ENCODE results near the gene TREM1.
A peak's percentile ranks its signal among the peaks of the same experiment; 100 is the strongest.

The TREM1 gene

GRCh38 chr6:41294214-41294872, 7.9 kb upstream of the TREM1 start:
- DNase-seq = no peak

DNA sequence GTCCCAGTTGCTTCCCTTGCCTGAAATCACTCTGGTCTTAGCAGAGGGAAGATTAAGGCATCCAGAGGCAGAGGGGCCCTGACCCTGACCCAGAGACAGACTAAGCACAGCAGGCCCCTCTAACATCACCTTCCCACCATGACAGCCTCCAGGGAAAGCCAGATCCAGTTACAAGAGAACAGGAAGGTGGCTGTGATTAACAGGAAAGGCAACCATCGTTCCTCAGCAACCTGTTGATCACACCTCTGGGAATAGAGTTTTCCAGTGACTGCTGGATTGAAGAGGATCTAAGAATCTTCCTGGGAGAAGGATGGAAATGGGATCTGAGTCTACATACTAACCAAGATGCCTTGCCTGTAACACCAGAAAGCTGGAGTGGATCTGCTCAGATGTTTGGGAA, 5.2 kb upstream of the TREM1 start:
- no peak for DNase-seq

DNA sequence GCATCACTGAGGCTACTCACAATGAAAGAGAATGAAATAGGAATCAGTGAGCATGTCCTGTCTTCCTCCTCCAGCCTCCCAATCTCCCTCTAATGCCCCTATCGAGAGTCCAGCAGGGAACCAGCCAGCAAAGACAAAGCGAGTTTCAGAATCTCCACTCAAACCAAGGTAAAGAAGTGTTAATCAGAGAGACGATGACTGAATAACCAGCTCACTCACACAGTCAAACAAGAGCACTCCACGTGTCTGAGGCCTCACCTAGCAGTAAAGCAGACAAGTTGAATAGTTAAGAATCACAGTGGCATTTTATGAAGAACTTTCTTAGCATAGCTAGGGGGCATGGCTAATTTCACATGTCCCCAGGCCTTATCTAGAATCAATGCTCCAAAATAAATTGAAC, 3.3 kb upstream of the TREM1 start:
- DNase-seq = no peak

DNA sequence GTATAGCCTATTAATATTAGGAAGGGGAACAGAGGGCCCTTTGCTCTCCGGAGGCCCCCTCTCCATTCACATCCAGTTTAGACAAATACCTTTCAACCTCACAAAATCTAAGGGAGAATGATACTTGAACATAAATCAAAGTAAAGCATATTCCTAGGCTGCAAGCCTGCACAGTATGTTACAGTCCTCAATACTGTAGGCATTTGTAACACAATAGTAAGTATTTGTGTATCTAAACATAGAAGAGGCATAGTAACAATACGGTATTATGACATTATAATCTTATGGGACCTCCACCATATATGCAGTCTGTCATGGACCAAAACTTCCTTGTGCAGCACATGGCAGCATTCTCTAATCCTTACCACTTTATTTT, 2.3 kb upstream of the TREM1 start:
- no peak for DNase-seq

- DNase-seq = no peak
Measured at GRCh38 chr6:41288030-41288753, 1.7 kb upstream of the TREM1 start.

DNA sequence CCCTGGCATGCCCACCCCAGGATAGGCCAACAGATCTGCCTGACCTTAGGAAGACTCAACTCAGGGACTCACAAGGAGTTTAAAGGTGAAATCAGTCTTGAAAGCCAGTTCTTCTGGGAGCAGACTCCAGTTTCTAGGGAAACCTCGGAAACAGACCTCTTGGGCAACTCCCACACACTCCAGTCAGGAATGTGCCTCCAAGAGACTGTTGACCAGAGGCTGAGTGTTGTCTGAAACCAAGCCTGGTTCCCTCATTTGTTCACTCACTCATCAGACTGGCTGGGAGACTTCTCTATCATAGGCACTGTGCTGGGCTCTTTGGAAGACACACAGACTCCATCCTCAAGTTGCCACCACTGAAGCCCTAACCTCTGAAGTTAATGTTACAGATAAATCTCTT, 1.8 kb downstream of the TREM1 start:
- DNase-seq = no peak

DNA sequence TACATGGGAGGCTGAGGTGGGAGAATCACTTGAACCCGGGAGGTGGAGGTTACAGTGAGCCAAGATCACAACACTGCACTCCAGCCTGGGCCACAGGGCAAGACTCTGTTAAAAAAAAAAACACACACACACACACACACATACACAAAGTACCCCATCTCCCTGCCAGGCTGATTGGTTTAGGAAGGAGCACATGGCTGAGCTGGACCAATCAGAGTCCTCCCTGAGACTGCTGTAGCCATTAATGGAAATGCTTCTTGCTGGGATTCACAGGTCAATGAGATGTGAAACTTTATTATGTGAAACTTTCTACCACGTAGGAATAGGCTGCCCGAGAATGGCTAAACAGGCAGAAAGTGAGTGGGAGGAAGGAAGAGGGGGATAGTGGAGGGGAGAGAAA, 2.9 kb downstream of the TREM1 start:
- no peak for DNase-seq

- DNase-seq = no peak
Measured at GRCh38 chr6:41280381-41281057, 6.0 kb downstream of the TREM1 start.

DNA sequence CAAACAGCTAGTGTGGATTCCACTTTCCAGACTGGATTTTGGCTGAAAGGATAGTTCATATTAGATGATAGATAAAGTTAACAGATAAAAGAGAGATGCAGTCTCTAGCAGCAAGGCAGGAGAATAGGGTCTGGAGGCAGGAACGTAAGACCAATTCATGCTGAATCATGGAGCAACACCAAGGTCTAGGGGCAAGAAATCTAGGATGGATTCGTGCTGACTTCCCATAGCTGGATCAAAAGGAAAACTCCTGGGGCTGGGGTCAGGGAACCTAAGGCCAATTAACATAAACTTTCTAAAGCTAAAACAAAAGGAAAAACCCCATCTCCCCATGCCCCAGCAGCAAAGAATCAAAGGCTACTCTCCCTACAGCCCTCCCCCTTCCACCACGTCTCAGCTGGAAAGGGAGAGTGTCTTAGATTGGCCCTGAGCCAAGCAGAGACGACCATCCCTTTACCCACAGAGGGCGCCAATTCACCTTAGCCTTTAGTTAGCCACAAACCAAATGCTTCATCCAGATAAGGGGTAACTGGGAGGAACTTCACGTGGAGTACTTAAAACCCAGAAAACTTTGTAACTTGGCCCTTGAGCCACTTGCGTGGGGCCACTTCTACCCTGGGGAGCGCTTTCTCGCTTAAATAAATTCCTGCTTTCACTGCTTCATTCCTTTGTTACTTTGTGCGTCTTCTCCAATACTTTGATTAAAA, 7.6 kb downstream of the TREM1 start:
- DNase-seq = peak; percentile 42

DNA sequence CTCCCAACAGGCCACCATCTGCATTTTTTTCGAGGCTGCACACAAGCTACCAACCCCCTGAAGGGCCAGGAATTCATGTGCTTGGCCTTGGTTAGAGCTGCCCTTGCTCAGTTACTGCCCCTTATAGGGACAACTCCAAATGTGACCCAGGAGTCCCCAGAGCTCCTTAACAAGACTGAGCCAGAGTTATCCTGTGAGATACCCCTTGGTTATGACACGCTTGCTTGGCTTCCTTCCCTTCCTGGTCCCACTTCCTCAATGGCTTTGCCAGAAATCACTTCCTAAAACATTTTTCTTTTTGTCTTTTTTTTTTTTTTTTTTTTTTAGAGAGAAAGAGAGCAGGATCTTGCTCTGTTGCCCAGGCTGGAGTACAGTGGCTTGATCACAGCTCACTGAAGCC, 8.9 kb downstream of the TREM1 start:
- DNase-seq = no peak

- no peak for DNase-seq
Measured at GRCh38 chr6:41275489-41275888, 11.0 kb downstream of the TREM1 start.

DNA sequence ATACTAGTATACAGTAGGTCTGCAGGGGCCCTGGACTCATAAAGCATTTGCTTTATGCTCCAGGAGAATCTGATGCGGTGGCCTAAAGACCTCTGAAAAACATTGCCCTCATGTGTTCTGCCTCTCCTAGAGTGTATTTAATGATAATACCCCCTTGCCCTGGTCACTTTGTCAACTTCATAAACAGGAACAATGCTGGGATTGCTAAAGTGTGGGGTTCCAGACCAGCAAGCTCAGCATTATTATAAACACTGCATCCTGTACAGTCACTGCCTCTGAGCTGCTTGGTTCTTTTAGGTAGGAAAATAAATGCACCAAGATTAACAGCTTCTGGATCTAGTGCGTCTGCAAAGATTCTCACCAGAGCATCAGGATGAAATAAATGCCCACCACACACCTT, 12.2 kb downstream of the TREM1 start:
- no peak for DNase-seq

- DNase-seq = no peak
Measured at GRCh38 chr6:41273714-41274113, 12.8 kb downstream of the TREM1 start.

DNA sequence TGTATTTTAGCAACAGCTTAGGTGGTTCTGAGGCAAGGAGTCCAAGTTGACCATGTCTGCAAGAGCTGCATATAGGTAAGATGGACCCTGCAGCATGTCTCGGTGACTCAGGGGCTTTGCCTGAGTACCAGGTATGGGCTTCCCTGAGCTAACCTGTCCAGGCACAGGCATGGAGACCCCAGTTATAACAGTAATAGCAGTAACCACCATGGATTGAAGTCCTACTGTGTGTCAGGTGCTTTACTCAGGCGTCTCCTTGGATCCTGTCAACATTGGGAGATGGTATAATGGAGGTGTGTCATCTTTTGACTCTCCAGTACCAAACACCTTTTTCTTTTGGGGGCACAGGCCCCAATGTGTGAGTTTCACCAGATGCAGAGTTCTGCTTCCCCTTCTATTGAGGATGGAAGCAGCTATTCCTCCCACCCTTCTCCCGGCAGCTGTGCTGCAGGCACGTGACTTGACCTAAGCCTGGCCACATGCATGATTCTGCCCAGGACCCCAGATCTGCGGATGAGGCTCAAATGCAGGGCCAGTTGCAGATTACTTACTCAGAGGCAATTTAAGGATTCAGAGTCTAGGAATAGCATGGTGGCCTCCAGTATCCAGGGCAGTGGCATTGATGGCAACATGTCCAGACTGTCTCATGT, 13.8 kb downstream of the TREM1 start:
- DNase-seq = no peak

DNA sequence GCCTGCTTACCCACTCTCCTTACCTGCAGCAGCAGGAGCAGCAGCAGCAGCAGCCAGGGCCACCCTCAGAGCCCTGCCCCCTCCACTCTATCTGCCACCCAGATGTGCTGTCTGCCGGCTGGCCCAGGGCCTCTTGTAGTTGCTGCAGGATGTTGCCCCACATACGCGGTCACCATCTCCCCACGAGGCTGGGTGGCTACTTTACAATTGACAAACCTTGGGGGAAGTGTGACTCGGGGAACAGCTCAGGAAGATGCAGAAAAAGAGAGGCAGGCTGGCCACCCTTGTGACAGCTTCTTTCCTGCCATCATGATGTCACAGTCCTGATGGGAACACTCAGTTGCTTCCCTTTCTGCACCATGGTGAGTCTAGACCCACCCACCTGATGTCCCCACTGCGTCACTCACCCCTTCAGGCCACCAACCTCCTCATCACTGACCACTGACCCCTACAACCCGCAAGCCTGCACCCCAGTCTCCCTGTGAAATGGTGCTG, 14.5 kb downstream of the TREM1 start:
- DNase-seq = no peak

DNA sequence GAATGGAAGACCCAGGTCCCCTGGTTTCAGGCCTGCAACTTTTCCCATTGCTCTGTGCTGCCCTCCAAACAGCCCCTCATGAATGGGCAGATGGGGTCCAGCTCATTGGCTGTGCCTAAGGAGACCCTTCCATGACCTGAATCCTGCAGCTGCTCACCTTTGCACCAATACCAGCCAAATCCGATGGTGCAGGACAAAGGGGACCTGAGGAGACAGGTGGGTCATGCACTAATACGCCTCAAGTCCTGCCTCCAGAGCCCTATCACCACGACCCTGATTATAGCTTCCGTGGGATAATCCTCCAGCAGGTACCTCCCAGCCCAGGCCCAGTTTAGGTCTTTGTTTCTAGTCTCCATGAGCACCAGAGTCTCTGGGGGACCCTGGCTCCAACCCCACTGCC, 16.8 kb downstream of the TREM1 start:
- no peak for DNase-seq

- no peak for DNase-seq
Measured at GRCh38 chr6:41269166-41269565, 17.3 kb downstream of the TREM1 start.

GRCh38 chr6:41268478-41268877, 18.0 kb downstream of the TREM1 start:
- DNase-seq = no peak

DNA sequence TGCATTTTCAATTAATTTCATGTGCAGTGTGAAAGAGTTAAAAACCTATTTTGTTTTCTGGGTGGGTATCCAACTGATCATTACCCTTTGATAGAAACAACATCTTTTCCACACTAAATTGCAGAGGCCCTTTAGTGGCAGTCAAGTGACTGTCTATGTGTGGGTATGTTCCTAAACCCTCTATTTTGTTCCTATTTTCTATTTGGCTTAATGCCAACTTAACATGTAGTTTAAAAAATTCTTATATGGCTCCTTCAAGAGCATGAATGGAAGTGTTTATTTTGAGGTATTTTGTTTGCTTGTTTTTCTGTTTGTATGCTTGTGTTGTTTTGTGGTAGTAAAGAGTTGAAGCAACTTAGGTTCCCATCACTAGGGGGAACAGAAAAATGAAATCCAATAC, 19.9 kb downstream of the TREM1 start:
- DNase-seq = no peak

DNA sequence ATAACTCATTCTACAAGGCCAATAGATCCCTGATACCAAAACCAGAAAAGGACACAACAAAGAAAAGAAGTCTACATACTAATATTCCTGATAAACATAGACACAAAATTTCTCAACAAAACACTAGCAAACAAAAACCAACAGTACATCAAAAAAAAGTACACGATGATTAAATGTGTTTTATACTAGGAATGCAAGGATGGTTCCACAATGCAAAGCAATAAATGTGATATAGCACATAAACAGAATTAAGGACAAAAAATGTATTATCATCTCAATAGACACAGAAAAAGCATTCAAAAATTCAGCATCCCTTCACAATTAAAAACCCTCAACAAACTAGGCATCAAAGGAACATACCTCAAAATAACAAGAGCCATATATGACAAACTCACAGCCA, 23.2 kb downstream of the TREM1 start:
- DNase-seq = no peak

DNA sequence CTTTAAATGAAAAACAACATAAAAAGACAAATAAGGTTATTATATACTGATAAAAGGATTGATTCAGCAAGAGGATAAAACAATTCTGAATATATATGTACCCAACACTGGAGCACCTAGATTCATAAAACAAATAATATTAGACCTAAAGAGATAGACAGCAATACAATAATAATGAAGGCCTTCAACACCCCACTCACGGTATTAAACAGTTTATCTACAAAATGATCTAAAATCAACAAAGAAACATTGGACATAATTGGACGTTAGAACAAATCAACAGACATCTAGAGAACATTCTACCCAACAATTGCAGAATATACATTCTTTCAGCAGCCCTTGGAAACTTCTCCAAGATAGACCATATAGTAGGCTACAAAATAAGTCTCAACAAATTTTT, 24.1 kb downstream of the TREM1 start:
- no peak for DNase-seq

DNA sequence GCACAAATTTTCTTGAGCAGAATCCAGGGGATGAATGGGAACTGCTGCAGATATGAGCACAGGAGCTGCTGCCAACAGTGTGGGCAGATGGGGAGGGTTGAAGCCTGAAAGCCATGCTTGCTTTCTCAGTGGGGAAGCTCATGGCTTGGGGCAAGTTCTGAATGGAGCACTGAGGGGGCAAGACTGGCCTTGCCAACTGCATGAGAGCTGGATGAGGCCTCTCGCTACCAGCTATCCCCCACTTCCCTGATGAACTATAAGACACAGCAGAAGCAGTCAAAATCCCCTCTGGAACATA, 28.3 kb downstream of the TREM1 start:
- no peak for DNase-seq
